Transverse colon (tissue), 4 donors: Measurements from ENCODE around the gene SLC6A13.

ENCODE experiments used
- CTCF ChIP-seq, 5 experiments: fragments of 200-600 bp in 3 of 5; fragments of 450-650 bp in 2 of 5; sonication (generic) in 3 of 5; IDR thresholded peaks; 1 replicate in 2 of 5; 2 replicates in 3 of 5; pipeline ENCODE4 v1.5.1; 2016 to 2017; ENCODE audit warnings: antibody characterized with exemption in 5 of 5, inconsistent platforms in 3 of 5, mild to moderate bottlenecking in 2 of 5, moderate library complexity in 1 of 5
- EP300 ChIP-seq: sonication (generic); formaldehyde crosslinking; IDR thresholded peaks from one replicate; pipeline ENCODE4 v1.6.1; 2017; ENCODE audit warnings: antibody characterized with exemption, low read depth
- POLR2AphosphoS5 ChIP-seq, 3 donors: sonication (generic); formaldehyde crosslinking; IDR thresholded peaks; one replicate each; pipeline ENCODE4 v1.6.1; 2016; ENCODE audit warnings: antibody characterized with exemption in 3 of 3

GRCh38 chr12:228846-229200 is 33.8 kb downstream of the SLC6A13 start:
- no peak for TF ChIP-seq POLR2AphosphoS5 (IDR thresholded peaks at IDR 0.05)
- no peak for TF ChIP-seq CTCF (IDR thresholded peaks at IDR 0.05)
- no peak for TF ChIP-seq EP300
